Motor neuron (in vitro differentiated cells): Measurements from ENCODE around the gene ACAN. TPM values are rescaled to one million over a fixed set of nuclear protein-coding genes. Genes with fewer than 3 reads are reported as not detected.

Source experiments
- ATAC-seq, 8 experiments: fragments of 200-7000 bp; cut with Tn5 transposase; replicated peaks in 6 of 8; 2 replicates each; pipeline ENCODE4 v1.8.0; 2021; ENCODE audit warnings: mild to moderate bottlenecking in 8 of 8, moderate library complexity in 8 of 8
- H3K27ac ChIP-seq, 2 donors: fragments of 250-450 bp; sonication (Bioruptor Pico); 2 replicates each; pipeline ENCODE4 v1.9.0; 2021; ENCODE audit warnings: antibody characterized with exemption in 2 of 2, mild to moderate bottlenecking in 2 of 2, moderate library complexity in 1 of 2
- H3K4me1 ChIP-seq, 2 donors: fragments of 250-450 bp; sonication (Bioruptor Pico); replicated peaks in 1 of 2; 2 replicates each; pipeline ENCODE4 v1.6.1; 2021; ENCODE audit warnings: antibody characterized with exemption in 2 of 2, mild to moderate bottlenecking in 2 of 2, moderate library complexity in 1 of 2
- H3K4me3 ChIP-seq, 5 donors: fragments of 250-450 bp; sonication (Bioruptor Pico); 2 replicates each; pipeline ENCODE4 v1.9.0; 2021; ENCODE audit warnings: antibody characterized with exemption in 5 of 5, mild to moderate bottlenecking in 5 of 5, moderate library complexity in 4 of 5
- WGBS, 10 experiments: fragments of 450-650 bp; shearing (Covaris generic); methylation state at CpG; one replicate each; pipeline ENCODE4 v1.0.0; 2022; 5-methylcytosine and 5-hydroxymethylcytosine counted together
- in situ Hi-C, 9 experiments: fragments of 400-800 bp; cut with MboI; loops; one replicate each; pipeline ENCODE4 v1.15.0; 2021; ENCODE audit warnings: low sequenced_read_pairs in 9 of 9, low pct_unique_long_range_greater_than_20kb in 2 of 9; ENCODE audit not compliant: unreplicated experiment in 9 of 9
- total RNA-seq, 8 experiments: library from RNA; unstranded; fragments of 300-600 nt; gene quantifications; 2 replicates each; pipeline versions ENCODE4 v1.2.3 to v1.2.4, GENCODE V29; 2022

Gene ACAN
- total RNA-seq, 8 experiments from 2014 or later, result under 0.01 to 1.1 (median 0.24) TPM; not detected in 1

DNA sequence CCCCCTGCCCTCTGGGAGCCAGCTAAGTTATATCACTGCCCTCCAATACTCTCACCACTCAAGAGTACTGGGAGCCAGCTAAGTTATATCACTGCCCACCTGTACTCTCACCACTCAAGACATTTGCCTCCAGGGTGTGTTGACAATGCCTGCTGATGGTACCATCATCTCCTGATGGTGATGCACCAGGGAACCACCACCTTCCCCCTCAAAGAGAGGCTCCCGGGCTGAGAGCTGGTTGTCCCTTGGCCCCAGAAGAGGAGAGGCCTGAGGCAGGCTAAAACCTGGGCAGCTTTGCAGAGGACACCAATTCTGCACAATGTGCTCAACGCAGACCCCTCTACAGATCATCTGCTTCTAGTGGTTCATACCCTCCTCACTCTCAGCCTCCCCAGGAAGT, 99.6 kb downstream of the ACAN start:
- H3K27ac ChIP-seq, result no peak overlapping the region
- 0 to 100% (median 100%) methylated on average over 1 of the region's 2 CpGs; no CpG with 5 or more reads in 4 of the 10 experiments for WGBS, 10 experiments

DNA sequence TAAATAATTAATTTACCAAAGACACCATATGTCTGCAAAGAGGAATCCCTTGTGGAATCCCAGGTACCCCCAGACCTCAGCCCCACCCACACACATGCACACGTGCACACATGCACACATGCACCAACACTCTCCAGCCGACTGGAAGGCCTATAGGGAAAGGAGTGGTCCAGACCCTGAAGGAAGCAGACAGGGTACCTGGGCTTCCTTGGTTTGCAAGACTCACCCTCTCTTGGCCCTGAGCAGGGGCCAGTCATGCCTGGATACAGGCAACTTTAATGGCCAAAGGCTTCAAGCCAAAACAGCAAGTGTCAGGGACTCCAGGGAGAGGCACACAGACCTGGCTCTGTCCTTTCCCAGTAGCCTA, 101.0 kb downstream of the ACAN start:
- in situ Hi-C loops, result loop anchor here in 3 of 9 experiments (10.0 to 25.0 kb wide), 3 partner anchors 108 to 283 kb away; no protein-coding TSS in a partner anchor
- no peak overlapping the region for H3K27ac ChIP-seq
- 50 to 80% (median 60%) methylated on average over 1 of the region's 2 CpGs; no CpG with 5 or more reads in 7 of the 10 experiments for WGBS, 10 experiments
- peaks cover 3 to 12% of the 10 kb centered on the region in 2 donors for H3K4me1 ChIP-seq
- H3K4me3 ChIP-seq, result no peak overlapping the region
- ATAC-seq, result no peak

More for the DNA sequence above, 99.6 kb downstream of the ACAN start:
- peaks cover 0 to 5% of the 10 kb centered on the region in 2 donors for H3K4me1 ChIP-seq
- ATAC-seq, result no peak
- no peak overlapping the region for H3K4me3 ChIP-seq
- in situ Hi-C loops, result loop anchor here in 3 of 9 experiments (10.0 to 25.0 kb wide), 3 partner anchors 109 to 284 kb away; no protein-coding TSS in a partner anchor

DNA sequence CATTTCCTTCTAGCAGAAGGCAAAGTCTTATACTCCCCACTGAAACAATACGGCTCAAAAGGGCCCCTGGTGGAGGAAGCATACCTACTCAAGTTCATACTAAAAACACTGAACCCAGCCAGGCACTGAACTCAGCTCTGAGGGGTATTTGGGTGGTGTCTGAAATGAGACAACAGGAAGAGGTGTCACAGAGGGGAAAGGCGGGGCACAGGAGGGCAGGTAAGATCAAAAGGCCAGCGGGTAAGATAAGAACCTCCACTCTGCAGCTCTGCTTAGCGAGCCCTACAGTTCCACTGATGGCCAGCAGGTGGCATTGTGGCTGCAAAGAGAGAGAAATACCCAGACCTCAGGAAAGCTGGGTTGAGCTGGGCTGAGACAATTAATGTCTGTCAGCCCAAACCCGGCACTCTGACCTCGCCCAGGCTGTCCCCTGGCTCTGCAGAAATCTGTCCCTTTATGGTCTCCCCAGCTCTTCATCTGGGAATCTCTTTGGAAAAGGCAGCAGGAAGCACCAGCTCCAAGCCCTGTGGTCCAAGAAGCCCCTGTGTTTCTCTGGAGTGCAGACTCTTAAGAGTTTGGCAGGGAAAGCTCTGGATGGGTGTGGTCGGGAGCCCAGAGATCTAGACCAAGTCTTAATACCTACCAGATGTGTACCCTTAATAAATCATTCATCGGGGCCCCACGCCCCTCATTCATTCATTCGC, 101.5 kb downstream of the ACAN start:
- WGBS, 10 experiments, result 0 to 80% (median 23%) methylated on average over 1 to 7 of the region's 10 CpGs
- no peak overlapping the region for H3K27ac ChIP-seq
- H3K4me1 ChIP-seq, result peaks cover 7 to 17% of the 10 kb centered on the region in 2 donors
- no peak overlapping the region for H3K4me3 ChIP-seq
- in situ Hi-C loops, result loop anchor here in 3 of 9 experiments (10.0 to 25.0 kb wide), 3 partner anchors 108 to 283 kb away; no protein-coding TSS in a partner anchor
- peak; percentile 64 to 95 (median 84) for ATAC-seq

DNA sequence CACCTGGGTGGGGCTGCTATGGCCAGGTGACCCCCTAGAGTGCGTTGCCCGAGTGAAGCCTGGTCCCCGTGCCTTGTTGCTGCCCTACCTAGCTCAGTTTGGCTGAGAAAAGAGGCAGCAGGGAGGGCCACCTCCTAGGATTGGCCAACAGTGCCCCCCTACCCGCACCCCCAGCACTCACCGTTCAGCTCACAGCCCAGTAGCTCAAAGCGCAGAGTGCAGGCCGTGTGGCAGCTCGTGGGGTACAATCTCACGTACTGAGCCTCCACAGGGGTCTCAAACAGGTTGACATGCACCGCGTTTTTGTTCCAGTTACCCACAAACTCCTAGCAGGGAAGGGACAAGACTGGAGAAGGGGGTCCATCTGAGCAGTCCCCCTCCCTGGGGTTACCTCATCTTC, 102.3 kb downstream of the ACAN start:
- peaks cover 7 to 17% of the 10 kb centered on the region in 2 donors for H3K4me1 ChIP-seq
- 80 to 83% methylated on average over 1 of the region's 11 CpGs; no CpG with 5 or more reads in 8 of the 10 experiments for WGBS, 10 experiments
- ATAC-seq, result no peak
- in situ Hi-C loops, result loop anchor here in 3 of 9 experiments (10.0 to 25.0 kb wide), 3 partner anchors 107 to 282 kb away; no protein-coding TSS in a partner anchor
- H3K27ac ChIP-seq, result no peak overlapping the region
- H3K4me3 ChIP-seq, result no peak overlapping the region

DNA sequence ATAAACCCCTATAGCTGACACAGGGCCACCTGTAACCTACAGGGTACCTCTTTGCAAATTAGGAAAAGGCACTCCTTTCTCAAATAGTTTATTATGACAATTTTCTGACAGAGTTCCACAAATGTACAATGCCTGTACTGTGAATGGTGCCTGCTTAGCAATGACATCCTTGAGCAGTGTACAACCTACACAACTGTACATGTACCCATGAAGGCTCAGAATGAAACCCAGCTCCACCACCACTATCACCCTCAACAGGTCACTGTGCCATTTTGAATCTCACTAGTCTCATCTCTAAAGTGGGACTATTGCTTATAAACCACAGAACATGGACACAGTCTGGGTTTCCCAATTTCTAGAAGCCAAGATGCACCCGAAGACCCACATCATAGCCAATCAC, 102.9 kb downstream of the ACAN start:
- Histone ChIP-seq H3K4me1 (peaks cover 7 to 17% of the 10 kb centered on the region in 2 donors), H3K4me3 (no peak overlapping the region), H3K27ac (no peak overlapping the region)
- WGBS, 10 experiments, result 67 to 100% (median 80%) methylated on average over 1 of the region's 1 CpG; no CpG with 5 or more reads in 7 of the 10 experiments
- ATAC-seq, result no peak
- in situ Hi-C loops, result loop anchor here in 3 of 9 experiments (10.0 to 25.0 kb wide), 3 partner anchors 106 to 281 kb away; no protein-coding TSS in a partner anchor

DNA sequence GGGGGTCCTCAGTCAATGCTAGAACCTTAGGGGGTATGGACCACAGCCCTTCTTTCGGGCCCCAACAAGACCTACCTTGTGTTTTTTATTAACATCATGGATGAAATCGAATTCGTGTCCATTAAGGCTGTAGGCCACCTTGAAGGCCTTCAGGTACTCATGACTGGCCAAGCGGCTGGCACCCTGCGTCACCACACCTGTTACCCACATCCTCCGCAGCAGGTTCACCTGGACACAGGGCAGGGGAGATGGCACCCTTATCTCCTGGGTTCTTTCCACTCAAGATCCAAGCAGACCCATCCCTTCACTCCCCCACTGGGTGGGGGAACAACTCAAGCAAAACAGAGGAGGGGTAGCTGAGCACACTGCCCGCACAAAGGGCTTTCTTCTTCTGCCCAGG, 103.3 kb downstream of the ACAN start:
- in situ Hi-C loops, result loop anchor here in 3 of 9 experiments (10.0 to 25.0 kb wide), 3 partner anchors 106 to 281 kb away; no protein-coding TSS in a partner anchor
- Histone ChIP-seq H3K4me3 (no peak overlapping the region), H3K4me1 (peaks cover 7 to 17% of the 10 kb centered on the region in 2 donors), H3K27ac (no peak overlapping the region)
- WGBS, 10 experiments, result 88 to 100% (median 100%) methylated on average over 1 to 6 of the region's 7 CpGs; no CpG with 5 or more reads in 4 of the 10 experiments
- ATAC-seq, result no peak

DNA sequence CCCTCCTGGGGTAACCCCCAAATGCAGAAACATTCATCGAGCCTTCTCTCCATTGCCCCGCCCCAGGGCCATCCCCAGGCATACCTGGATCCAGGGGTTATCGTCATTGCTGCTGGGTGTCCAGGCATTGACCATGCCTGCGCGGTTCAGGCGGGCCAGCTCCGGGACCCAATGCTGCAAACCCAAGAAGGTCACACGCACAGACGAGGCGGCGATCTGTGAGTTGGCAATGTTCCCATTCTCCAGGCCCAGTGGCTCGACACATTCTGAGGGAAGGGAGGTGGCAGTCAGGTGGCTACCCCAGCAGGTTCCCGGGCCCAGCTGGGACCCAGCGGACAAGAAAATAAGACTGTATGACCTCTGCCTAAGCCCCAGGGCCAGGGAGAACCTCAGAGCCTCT, 103.9 kb downstream of the ACAN start:
- Histone ChIP-seq H3K4me3 (no peak overlapping the region), H3K4me1 (peaks cover 12 to 23% of the 10 kb centered on the region in 2 donors), H3K27ac (no peak overlapping the region)
- WGBS, 10 experiments, result 40 to 100% (median 91%) methylated on average over 2 to 14 of the region's 14 CpGs; no CpG with 5 or more reads in 4 of the 10 experiments
- no peak for ATAC-seq
- in situ Hi-C loops, result loop anchor here in 3 of 9 experiments (10.0 to 25.0 kb wide), 3 partner anchors 105 to 280 kb away; no protein-coding TSS in a partner anchor

DNA sequence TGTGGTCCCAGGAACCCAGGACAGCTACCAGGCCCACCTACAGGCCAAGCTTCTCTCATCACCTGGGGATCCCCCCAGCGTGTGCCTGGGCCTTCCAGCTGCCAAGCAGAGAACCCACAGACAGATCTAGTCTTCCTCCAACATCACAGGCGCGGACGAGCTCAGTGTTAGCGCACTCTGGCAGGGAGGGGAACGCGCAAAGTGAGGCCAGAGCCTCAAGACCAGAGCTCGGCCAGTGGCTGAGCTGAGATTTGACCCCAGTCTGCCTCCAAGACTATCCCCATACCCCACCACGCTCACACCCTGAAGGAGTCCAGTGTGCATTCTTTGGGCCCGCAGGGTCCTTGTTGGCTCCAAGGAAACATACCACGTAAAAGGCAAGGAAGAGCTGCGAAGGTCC, 104.9 kb downstream of the ACAN start:
- no peak overlapping the region for H3K4me3 ChIP-seq
- peaks cover 17 to 28% of the 10 kb centered on the region in 2 donors for H3K4me1 ChIP-seq
- in situ Hi-C loops, result loop anchor here in 3 of 9 experiments (10.0 to 25.0 kb wide), 3 partner anchors 104 to 279 kb away; no protein-coding TSS in a partner anchor
- WGBS, 10 experiments, result 89 to 100% (median 97%) methylated on average over 1 to 7 of the region's 12 CpGs; no CpG with 5 or more reads in 6 of the 10 experiments
- ATAC-seq, result no peak
- no peak overlapping the region for H3K27ac ChIP-seq

DNA sequence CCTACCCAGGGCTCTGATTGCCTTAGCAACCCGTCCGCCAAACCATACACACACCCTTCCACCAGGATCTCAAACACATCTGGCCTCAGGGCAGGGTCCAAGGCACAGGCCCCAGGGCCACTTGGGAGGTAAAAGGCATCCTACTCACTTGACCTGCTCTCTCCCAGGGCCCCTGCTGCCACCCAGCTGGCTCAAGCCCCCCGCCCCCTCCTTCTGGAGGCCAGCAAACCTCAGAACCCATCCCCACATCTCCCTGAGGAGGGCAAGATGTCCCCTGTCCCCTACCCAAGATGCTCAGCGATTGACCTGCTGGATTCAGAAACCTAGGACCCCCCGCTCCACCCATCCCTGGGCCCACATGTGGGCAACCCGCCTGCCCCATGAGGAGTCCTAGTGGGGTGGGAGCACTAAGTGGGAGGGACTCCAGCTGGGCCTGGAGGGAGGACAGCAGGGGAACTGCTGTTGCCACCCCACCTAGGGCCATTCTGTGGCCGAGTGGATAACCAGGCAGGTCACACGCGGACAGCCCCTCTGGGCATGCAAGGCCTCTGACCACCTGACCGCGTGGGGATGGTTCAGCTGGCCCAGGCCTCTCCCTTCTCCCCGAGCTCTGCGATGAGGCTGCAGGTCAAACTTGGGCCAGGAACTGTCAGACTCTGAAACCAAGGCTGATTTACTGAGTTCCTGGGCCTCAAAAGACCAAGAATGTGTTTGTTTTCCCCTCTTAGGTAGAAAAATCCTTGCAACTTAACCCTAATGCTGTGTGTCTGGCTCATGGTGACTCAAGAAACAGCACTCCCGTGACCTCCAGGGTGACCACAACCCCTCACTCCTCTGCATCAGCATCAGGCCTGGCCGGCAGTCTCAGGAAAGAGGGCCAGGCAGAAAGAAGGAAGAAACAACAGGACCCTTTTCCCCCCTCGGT, 105.7 kb downstream of the ACAN start:
- Histone ChIP-seq H3K4me1 (peaks cover 19 to 28% of the 10 kb centered on the region in 2 donors), H3K4me3 (no peak overlapping the region), H3K27ac (peak overlapping the region in 1 of 2 donors; percentile 29)
- ATAC-seq, result peak in 1 of 8 experiments; percentile 4
- 29 to 100% (median 88%) methylated on average over 1 to 10 of the region's 16 CpGs; no CpG with 5 or more reads in 4 of the 10 experiments for WGBS, 10 experiments
- in situ Hi-C loops, result loop anchor here in 3 of 9 experiments (10.0 to 25.0 kb wide), 3 partner anchors 103 to 278 kb away; no protein-coding TSS in a partner anchor

DNA sequence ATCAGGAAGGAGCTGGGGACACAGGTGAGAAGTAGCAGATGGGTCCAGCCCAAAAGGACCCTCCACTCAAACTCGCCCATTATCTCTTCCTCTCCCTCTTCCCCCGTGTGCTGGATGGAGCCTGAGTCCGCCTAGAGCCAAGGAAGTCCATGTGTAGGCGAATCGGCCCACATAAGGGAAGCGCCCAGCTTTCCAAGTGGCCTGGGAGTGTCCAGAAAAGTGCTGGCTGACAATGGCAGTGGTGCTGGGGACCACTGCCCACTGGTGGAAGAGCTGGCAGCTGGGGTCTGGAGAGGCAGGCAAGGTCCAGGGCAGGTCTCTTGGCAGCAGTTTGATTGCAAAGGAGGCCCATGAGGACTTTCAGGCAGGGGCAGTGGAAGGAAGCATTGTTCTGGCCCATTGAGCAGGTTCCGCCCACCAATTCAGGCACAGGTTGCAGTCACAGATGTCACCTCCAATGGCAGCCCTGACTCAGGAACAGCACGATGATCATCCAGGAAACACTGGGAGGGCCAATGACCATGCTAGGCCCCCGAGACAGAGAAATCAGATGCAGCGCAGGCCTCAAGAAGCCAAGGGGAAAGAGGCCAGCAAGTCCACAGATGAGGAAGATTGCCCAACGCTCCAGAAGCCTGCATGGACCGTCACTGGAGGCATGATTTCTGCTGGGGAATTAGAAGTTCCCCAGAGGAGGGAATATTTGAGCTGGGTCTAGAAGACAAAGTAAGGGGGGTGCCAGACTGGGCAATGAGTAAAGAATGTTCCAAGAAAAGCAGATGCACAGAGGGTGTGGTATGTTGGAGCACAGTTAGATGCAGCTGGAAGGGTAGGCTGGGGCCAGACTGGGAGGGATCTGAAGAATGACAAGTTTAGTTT, 107.0 kb downstream of the ACAN start:
- Histone ChIP-seq H3K4me1 (peaks cover 19 to 24% of the 10 kb centered on the region in 2 donors), H3K4me3 (no peak overlapping the region), H3K27ac (no peak overlapping the region)
- in situ Hi-C loops, result loop anchor here in 3 of 9 experiments (10.0 to 25.0 kb wide), 3 partner anchors 102 to 277 kb away; no protein-coding TSS in a partner anchor
- 10 to 100% (median 80%) methylated on average over 1 to 10 of the region's 12 CpGs; no CpG with 5 or more reads in 3 of the 10 experiments for WGBS, 10 experiments
- peak in 2 of 8 experiments; percentile 13 to 40 for ATAC-seq

DNA sequence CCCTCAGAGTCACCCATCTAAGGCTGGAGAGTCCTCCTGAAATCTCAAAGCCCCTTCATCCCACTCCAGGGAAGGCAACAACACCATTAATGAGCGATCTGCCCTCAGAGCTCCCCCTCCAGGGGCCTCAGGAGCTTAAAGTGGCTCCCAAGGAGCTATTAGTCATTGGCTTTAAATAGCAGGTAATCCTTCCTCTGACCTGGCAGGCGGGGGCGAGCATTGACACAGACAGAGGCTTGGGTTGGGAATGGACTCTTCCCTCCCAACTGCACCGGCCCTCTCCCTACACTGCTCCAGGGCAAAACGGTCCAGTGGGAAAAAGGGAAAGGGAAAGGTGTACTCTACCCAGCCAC, 108.5 kb downstream of the ACAN start:
- Histone ChIP-seq H3K4me1 (peaks cover 19 to 23% of the 10 kb centered on the region in 2 donors), H3K27ac (no peak overlapping the region), H3K4me3 (peak overlapping the region in 1 of 5 donors; percentile 44)
- WGBS, 10 experiments, result 0 to 73% (median 15%) methylated on average over 1 to 2 of the region's 5 CpGs; no CpG with 5 or more reads in 4 of the 10 experiments
- in situ Hi-C loops, result loop anchor here in 3 of 9 experiments (25.0 kb wide), 2 partner anchors 101 to 276 kb away; no protein-coding TSS in a partner anchor
- no peak for ATAC-seq
